GM12891 (cell line): ENCODE results near the gene KHK.

ENCODE experiments used
- PAX5 ChIP-seq: IDR thresholded peaks from 2 replicates; pipeline ENCODE4 v1.6.1; 2011; ENCODE audit warnings: low read length, moderate library complexity, mild to moderate bottlenecking; ENCODE audit not compliant: insufficient read depth, severe bottlenecking
- POLR2A ChIP-seq: IDR thresholded peaks from 2 replicates; pipeline ENCODE4 v1.6.1; 2011; ENCODE audit warnings: low read depth, low read length, control low read depth
- POLR2AphosphoS5 ChIP-seq: IDR thresholded peaks from 2 replicates; pipeline ENCODE4 v1.6.1; 2011; ENCODE audit warnings: low read depth, low read length, control low read depth
- SPI1 ChIP-seq: IDR thresholded peaks from 2 replicates; pipeline ENCODE4 v1.6.1; 2011; ENCODE audit warnings: low read depth, low read length, control low read depth
- TAF1 ChIP-seq: IDR thresholded peaks from 2 replicates; pipeline ENCODE4 v1.6.1; 2011; ENCODE audit warnings: low read depth, low read length, control low read depth

- 0 out of 2 replicates have a peak, but pooled peaks have one; percentile 3 for TF ChIP-seq POLR2A
- no peak for TF ChIP-seq TAF1
- peak; percentile 100 for TF ChIP-seq PAX5
- no peak for TF ChIP-seq POLR2AphosphoS5
- no peak for TF ChIP-seq SPI1
These were observed 36.1 kb upstream of the KHK start for GRCh38 chr2:27050281-27050995.
